Measurements from ENCODE around the gene RASAL2. TPM values are rescaled to one million over a fixed set of nuclear protein-coding genes. Genes with fewer than 3 reads are reported as not detected.

Gene RASAL2
- total and polyA plus RNA-seq, 2 of the 13 experiments (the other 11 are each of a cell fraction or from before 2014, with no cell fraction given) = 5.4 to 5.9 TPM

DNA sequence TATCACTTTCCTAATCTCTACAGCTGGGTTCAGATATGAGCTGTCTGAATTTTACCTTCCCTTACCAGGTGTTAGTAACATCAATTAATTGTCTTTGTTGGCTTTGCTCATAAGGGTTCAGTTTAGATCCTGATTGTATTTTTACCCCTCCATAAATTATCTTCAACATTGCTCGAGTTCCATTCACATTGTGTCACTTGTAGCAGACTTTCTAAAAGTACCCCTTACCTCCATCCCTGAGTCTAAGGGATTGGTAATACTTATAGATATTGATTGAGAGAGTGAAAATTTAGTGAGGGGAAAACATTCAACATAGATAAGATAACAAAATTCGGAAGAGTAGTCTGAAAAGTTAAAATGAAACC is 7.3 kb downstream of the RASAL2 start:
- FAIRE-seq (no peak), DNase-seq (ENCODE audit: low spot score) (no peak), ATAC-seq (no peak)
- ChIA-PET POLR2A (interaction anchor here (0.9 to 1.4 kb wide), 2 partner anchors 7 to 26 kb away, joined by 3 to 5 read pairs; partner anchors contain the start of gene RASAL2), CTCF (ENCODE audit: low intra/inter-chr PET ratio, low total read pairs) (no interaction called here)
- Histone ChIP-seq H3K27me3 (ENCODE audit: control insufficient read depth in 1 of 2, insufficient read depth in 2 of 2, low read length in 2 of 2) (no peaks in the 10 kb centered on the region), H3K4me1 (ENCODE audit: insufficient read depth, low read length) (peaks cover 62% of the 10 kb centered on the region), H3K79me2 (ENCODE audit: insufficient read depth, low read length) (peaks cover 40% of the 10 kb centered on the region), H3K9ac (ENCODE audit: insufficient read depth, low read depth, low read length) (no peak overlapping the region), H3K9me3 (ENCODE audit: low read length) (no peaks in the 10 kb centered on the region), H2AFZ (ENCODE audit: low read length) (no peak overlapping the region), H3K36me3 (replicated peaks in 1 of 2; ENCODE audit: control insufficient read depth in 1 of 2, insufficient read depth in 2 of 2, low read length in 2 of 2) (no peaks in the 10 kb centered on the region), H4K20me1 (ENCODE audit: insufficient read depth, low read length) (no peaks in the 10 kb centered on the region), H3K4me3 (replicated peaks in 1 of 3; ENCODE audit: insufficient read depth in 1 of 3, low read depth in 2 of 3, low read length in 3 of 3) (no peak overlapping the region), H3K27ac (ENCODE audit: extremely low read length, insufficient read depth, low read length) (peak overlapping the region; percentile 16), H3K4me2 (ENCODE audit: low read depth, low read length) (no peak overlapping the region; the same call in 1 of the 2 replicates)
- TF ChIP-seq ZNF891 (CRISPR knock-in tag; IDR thresholded peaks at IDR 0.05) = no peak
- no peak for TF ChIP-seq FOXO1 (CRISPR knock-in tag; IDR thresholded peaks at IDR 0.05)
- no peak for TF ChIP-seq MXI1 (IDR thresholded peaks at IDR 0.05; ENCODE audit: borderline replicate concordance, low read depth, low read length)
- TF ChIP-seq NFE2L2 (IDR thresholded peaks at IDR 0.05; ENCODE audit: low read length) = no peak
- no peak for TF ChIP-seq BATF2 (CRISPR knock-in tag; IDR thresholded peaks at IDR 0.05)
- no peak for TF ChIP-seq GATAD1 (CRISPR knock-in tag; IDR thresholded peaks at IDR 0.05)
- no peak for TF ChIP-seq ZNF557 (CRISPR knock-in tag; IDR thresholded peaks at IDR 0.05)
- no peak for TF ChIP-seq PITX1 (CRISPR knock-in tag; IDR thresholded peaks at IDR 0.05)
- TF ChIP-seq CBX5 (CRISPR knock-in tag; IDR thresholded peaks at IDR 0.05; ENCODE audit: borderline replicate concordance) = no peak
- TF ChIP-seq, protein P1, sequence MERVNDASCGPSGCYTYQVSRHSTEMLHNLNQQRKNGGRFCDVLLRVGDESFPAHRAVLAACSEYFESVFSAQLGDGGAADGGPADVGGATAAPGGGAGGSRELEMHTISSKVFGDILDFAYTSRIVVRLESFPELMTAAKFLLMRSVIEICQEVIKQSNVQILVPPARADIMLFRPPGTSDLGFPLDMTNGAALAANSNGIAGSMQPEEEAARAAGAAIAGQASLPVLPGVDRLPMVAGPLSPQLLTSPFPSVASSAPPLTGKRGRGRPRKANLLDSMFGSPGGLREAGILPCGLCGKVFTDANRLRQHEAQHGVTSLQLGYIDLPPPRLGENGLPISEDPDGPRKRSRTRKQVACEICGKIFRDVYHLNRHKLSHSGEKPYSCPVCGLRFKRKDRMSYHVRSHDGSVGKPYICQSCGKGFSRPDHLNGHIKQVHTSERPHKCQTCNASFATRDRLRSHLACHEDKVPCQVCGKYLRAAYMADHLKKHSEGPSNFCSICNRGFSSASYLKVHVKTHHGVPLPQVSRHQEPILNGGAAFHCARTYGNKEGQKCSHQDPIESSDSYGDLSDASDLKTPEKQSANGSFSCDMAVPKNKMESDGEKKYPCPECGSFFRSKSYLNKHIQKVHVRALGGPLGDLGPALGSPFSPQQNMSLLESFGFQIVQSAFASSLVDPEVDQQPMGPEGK (CRISPR knock-in tag; IDR thresholded peaks at IDR 0.05) = no peak
- no peak for TF ChIP-seq FOXC1 (CRISPR knock-in tag; IDR thresholded peaks at IDR 0.05; ENCODE audit: borderline replicate concordance)
- TF ChIP-seq, protein P2, sequence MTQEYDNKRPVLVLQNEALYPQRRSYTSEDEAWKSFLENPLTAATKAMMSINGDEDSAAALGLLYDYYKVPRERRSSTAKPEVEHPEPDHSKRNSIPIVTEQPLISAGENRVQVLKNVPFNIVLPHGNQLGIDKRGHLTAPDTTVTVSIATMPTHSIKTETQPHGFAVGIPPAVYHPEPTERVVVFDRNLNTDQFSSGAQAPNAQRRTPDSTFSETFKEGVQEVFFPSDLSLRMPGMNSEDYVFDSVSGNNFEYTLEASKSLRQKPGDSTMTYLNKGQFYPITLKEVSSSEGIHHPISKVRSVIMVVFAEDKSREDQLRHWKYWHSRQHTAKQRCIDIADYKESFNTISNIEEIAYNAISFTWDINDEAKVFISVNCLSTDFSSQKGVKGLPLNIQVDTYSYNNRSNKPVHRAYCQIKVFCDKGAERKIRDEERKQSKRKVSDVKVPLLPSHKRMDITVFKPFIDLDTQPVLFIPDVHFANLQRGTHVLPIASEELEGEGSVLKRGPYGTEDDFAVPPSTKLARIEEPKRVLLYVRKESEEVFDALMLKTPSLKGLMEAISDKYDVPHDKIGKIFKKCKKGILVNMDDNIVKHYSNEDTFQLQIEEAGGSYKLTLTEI (CRISPR knock-in tag; conservative IDR thresholded peaks at IDR 0.05) = no peak
- TF ChIP-seq IRF1 (CRISPR knock-in tag; IDR thresholded peaks at IDR 0.05; ENCODE audit: low read depth) = no peak
- TF ChIP-seq CENPBD1 (CRISPR knock-in tag; IDR thresholded peaks at IDR 0.05; ENCODE audit: borderline replicate concordance, low read depth) = no peak
- no peak for TF ChIP-seq ZNF543 (CRISPR knock-in tag; IDR thresholded peaks at IDR 0.05)
- TF ChIP-seq ZNF343 (CRISPR knock-in tag; IDR thresholded peaks at IDR 0.05) = no peak
- no peak for TF ChIP-seq PCBP2 (optimal IDR thresholded peaks at IDR 0.05; ENCODE audit: low read depth, low read length, poor library complexity, severe bottlenecking)
- no peak for TF ChIP-seq ZSCAN30 (CRISPR knock-in tag; IDR thresholded peaks at IDR 0.05)
- intact Hi-C loops (cut with micrococcal nuclease; ENCODE audit: unreplicated experiment) = no loop called here
- BruUV-seq (replicated peaks) = no TSS peak
- in situ Hi-C loops (cut with HindIII; ENCODE audit: extremely low pct_ligation_motif_present, low pct_unique_long_range_greater_than_20kb) = no loop called here
- 20% methylated on average over 2 of the region's 2 CpGs for WGBS (ENCODE audit: low lambda C conversion rate)

Data from HepG2 (cell line).